NT2/D1 (cell line): ENCODE results near the gene CLN3.

Experiments
- YY1 ChIP-seq: IDR thresholded peaks from 2 replicates; pipeline ENCODE4 v1.6.1; 2011; ENCODE audit not compliant: insufficient read length, insufficient read depth
- ZNF274 ChIP-seq: IDR thresholded peaks from 2 replicates; pipeline ENCODE4 v1.6.1; 2011; ENCODE audit warnings: mild to moderate bottlenecking, low read depth, low read length

DNA sequence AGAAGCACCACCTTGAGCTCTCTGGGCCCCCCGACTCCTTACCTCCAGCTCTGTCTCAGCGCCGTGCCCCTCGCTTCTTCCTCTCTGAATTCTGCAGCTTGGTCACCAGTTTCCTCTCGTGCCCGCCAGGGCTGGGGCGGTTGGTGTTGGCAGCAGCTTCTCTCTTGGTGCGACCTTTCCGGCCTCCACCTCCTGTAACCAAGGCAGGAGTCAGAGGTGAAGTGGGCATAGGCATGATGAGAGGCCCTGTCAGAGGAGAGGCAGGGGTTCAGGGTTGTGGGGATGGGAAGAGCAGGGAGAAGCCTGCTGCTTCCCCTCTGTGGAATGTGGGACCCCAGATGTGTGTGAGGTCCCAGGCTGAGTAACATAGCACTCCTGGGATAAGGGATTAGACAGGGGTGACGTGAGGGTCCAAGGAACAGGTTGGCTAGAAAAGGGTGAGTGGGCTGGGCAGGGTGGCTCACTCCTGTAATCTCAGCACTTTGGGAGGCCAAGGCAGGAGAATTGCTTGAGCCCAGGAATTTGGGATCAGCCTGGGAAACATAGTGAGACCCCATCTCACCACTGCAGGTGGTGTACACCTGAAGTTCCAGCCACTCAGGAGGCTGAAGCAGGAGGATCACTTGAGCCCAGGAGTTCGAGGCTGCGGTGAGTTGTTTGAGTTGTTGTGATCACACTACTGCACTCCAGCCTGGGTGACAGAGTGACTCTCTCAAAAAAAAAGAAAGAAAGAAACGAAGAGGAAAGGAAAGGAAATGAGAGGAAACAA lies 46.3 kb upstream of the CLN3 start:
- TF ChIP-seq YY1 (no peak), ZNF274 (no peak)
